CD4-positive, alpha-beta T cell (primary cell): ENCODE measurements around the gene HIPK1. TPM values are rescaled to one million over a fixed set of nuclear protein-coding genes. Genes with fewer than 3 reads are reported as not detected.

Experiments
- ATAC-seq: fragments of 200-7000 bp; cut with Tn5 transposase; one replicate; pipeline ENCODE4 v1.10.0; 2022; ENCODE audit warnings: mild to moderate bottlenecking; ENCODE audit not compliant: poor library complexity
- CTCF ChIA-PET: fragments of 350-600 bp; sonication (Branson Sonifier 250); formaldehyde crosslinking; loops from one replicate; lab custom pipeline; 2021; ENCODE audit warnings: antibody characterized with exemption, inconsistent platforms; lab: Charles Lee
- POLR2A ChIA-PET: fragments of 350-600 bp; sonication (Branson Sonifier 250); formaldehyde crosslinking; loops from one replicate; lab custom pipeline; 2021; ENCODE audit warnings: antibody characterized with exemption, inconsistent platforms; lab: Charles Lee
- DNase-seq, 14 experiments: peaks; one replicate each; pipeline ENCODE4 v3.0.0-alpha.2; 2013 to 2020; ENCODE audit warnings: mixed read lengths in 2 of 14
- H3K27ac ChIP-seq, 2 donors: one replicate each; pipeline versions ENCODE4 v1.5.1 to v1.7.0; 2013; ENCODE audit warnings: low read length in 2 of 2, low read depth in 1 of 2, mild to moderate bottlenecking in 1 of 2
- H3K27me3 ChIP-seq, 2 experiments: 1 replicate in 1 of 2; 2 replicates in 1 of 2; pipeline versions ENCODE4 v1.6.1 to v1.7.0; 2013; ENCODE audit warnings: low read length in 2 of 2, control low read depth in 1 of 2, mild to moderate bottlenecking in 1 of 2, moderate library complexity in 1 of 2; ENCODE audit not compliant: insufficient read depth in 2 of 2, control insufficient read depth in 1 of 2
- H3K36me3 ChIP-seq: one replicate; pipeline ENCODE4 v1.6.1; 2013; ENCODE audit warnings: low read length, control low read depth; ENCODE audit not compliant: insufficient read depth
- H3K4me1 ChIP-seq: one replicate; pipeline ENCODE4 v1.6.1; 2013; ENCODE audit warnings: low read length, control low read depth; ENCODE audit not compliant: insufficient read depth
- H3K4me3 ChIP-seq: one replicate; pipeline ENCODE4 v1.5.1; 2013; ENCODE audit warnings: mild to moderate bottlenecking, low read length, moderate library complexity
- H3K9me3 ChIP-seq, 2 experiments: 1 replicate in 1 of 2; 2 replicates in 1 of 2; pipeline versions ENCODE4 v1.6.1 to v1.7.0; 2013; ENCODE audit warnings: low read length in 2 of 2, mild to moderate bottlenecking in 2 of 2, control low read depth in 1 of 2, moderate library complexity in 1 of 2; ENCODE audit not compliant: control insufficient read depth in 1 of 2, insufficient read depth in 1 of 2
- H3K27ac Mint-ChIP-seq: one replicate; pipeline ENCODE4 v1.8.0; 2020; ENCODE audit warnings: mixed read lengths
- H3K27me3 Mint-ChIP-seq: one replicate; pipeline ENCODE4 v1.8.0; 2021; ENCODE audit warnings: mixed read lengths
- H3K36me3 Mint-ChIP-seq: one replicate; pipeline ENCODE4 v1.8.0; 2021; ENCODE audit warnings: low read depth, mixed read lengths
- H3K4me1 Mint-ChIP-seq: one replicate; pipeline ENCODE4 v1.8.0; 2021; ENCODE audit warnings: low read depth, mixed read lengths
- H3K4me3 Mint-ChIP-seq: one replicate; pipeline ENCODE4 v1.8.0; 2020; ENCODE audit warnings: mild to moderate bottlenecking, mixed read lengths
- H3K9me3 Mint-ChIP-seq: one replicate; pipeline ENCODE4 v1.8.0; 2020; ENCODE audit warnings: mixed read lengths
- CTCF ChIP-seq: fragments of 200-600 bp; IDR thresholded peaks from one replicate; pipeline ENCODE4 v1.8.0; 2022; ENCODE audit warnings: antibody characterized with exemption, mild to moderate bottlenecking
- intact Hi-C, 2 experiments: fragments of 100-400 bp; cut with DNase I in 1 of 2; cut with micrococcal nuclease in 1 of 2; formaldehyde crosslinking; loops; one replicate each; pipeline versions ENCODE4 v1.15.1 to v1.9.0; 2023 to 2025; cut with DNase I, micrococcal nuclease
- total RNA-seq, 174 experiments: library from RNA in 2 of 174; stranded (reverse) in 2 of 174; gene quantifications; one replicate each; pipeline ENCODE4 v1.2.3 and lab custom pipeline; 2021 to 2026

HIPK1 gene
- total RNA-seq, 2 experiments from 2014 or later = 245 to 251 TPM

- Mint-ChIP-seq H3K27me3 (no peaks in the 10 kb centered on the region), H3K9me3 (peaks cover 6% of the 10 kb centered on the region), H3K4me3 (no peak overlapping the region), H3K36me3 (peaks cover 12% of the 10 kb centered on the region), H3K27ac (no peak overlapping the region), H3K4me1 (peaks cover 9% of the 10 kb centered on the region)
- Histone ChIP-seq H3K4me3 (no peak overlapping the region), H3K4me1 (no peaks in the 10 kb centered on the region), H3K36me3 (no peaks in the 10 kb centered on the region), H3K9me3 (peaks cover 6 to 24% of the 10 kb centered on the region in 2 experiments), H3K27me3 (peaks cover 0 to 6% of the 10 kb centered on the region in 2 experiments), H3K27ac (no peak overlapping the region)
- DNase-seq (no peak), ATAC-seq (no peak)
- no peak for TF ChIP-seq CTCF
- POLR2A ChIA-PET = no interaction called here
- CTCF ChIA-PET = interaction anchor here (0.5 kb wide), 1 partner anchor 316 kb away, joined by 3 read pairs; no protein-coding TSS in a partner anchor
- intact Hi-C loops = no loop called here
Measured at GRCh38 chr1:113995382-113995781, 66.3 kb downstream of the HIPK1 start.

- Histone ChIP-seq H3K9me3 (peaks cover 6 to 20% of the 10 kb centered on the region in 2 experiments), H3K4me1 (no peaks in the 10 kb centered on the region), H3K4me3 (no peak overlapping the region), H3K36me3 (no peaks in the 10 kb centered on the region), H3K27me3 (peaks cover 0 to 6% of the 10 kb centered on the region in 2 experiments), H3K27ac (no peak overlapping the region)
- Mint-ChIP-seq H3K36me3 (peaks cover 12% of the 10 kb centered on the region), H3K4me1 (peaks cover 9% of the 10 kb centered on the region), H3K27ac (no peak overlapping the region), H3K27me3 (peaks cover 6% of the 10 kb centered on the region), H3K4me3 (no peak overlapping the region), H3K9me3 (peaks cover 6% of the 10 kb centered on the region)
- POLR2A ChIA-PET = no interaction called here
- CTCF ChIA-PET = no interaction called here
- intact Hi-C loops = no loop called here
- no peak for TF ChIP-seq CTCF
- no peak for DNase-seq
- no peak for ATAC-seq
Measured at GRCh38 chr1:113998361-113998760, 69.2 kb downstream of the HIPK1 start.

GRCh38 chr1:113999233-113999632, 70.1 kb downstream of the HIPK1 start:
- Mint-ChIP-seq H3K27me3 (peaks cover 13% of the 10 kb centered on the region), H3K9me3 (peaks cover 6% of the 10 kb centered on the region), H3K4me1 (peaks cover 9% of the 10 kb centered on the region), H3K36me3 (peaks cover 9% of the 10 kb centered on the region), H3K27ac (no peak overlapping the region), H3K4me3 (no peak overlapping the region)
- no peak for ATAC-seq
- H3K4me1 ChIP-seq = no peaks in the 10 kb centered on the region
- ChIA-PET POLR2A (no interaction called here), CTCF (no interaction called here)
- TF ChIP-seq CTCF = no peak
- H3K9me3 ChIP-seq = peaks cover 2 to 12% of the 10 kb centered on the region in 2 experiments
- intact Hi-C loops = no loop called here
- no peak for DNase-seq
- no peaks in the 10 kb centered on the region for H3K36me3 ChIP-seq
- H3K4me3 ChIP-seq = no peak overlapping the region
- no peak overlapping the region for H3K27ac ChIP-seq
- H3K27me3 ChIP-seq = no peaks in the 10 kb centered on the region
